Measurements from ENCODE around the gene LMAN2.

LMAN2 gene

GRCh38 chr5:177334781-177335700 is 16.4 kb downstream of the LMAN2 start:
- no peak overlapping the region for H3K4me3 ChIP-seq (ENCODE audit: low read depth, low read length)
- TF ChIP-seq CTCF (IDR thresholded peaks at IDR 0.05; ENCODE audit: borderline replicate concordance, insufficient read depth, low read depth, low read length), result no peak

GRCh38 chr5:177334155-177334551 is 17.3 kb downstream of the LMAN2 start:
- no peak for TF ChIP-seq CTCF (IDR thresholded peaks at IDR 0.05; ENCODE audit: borderline replicate concordance, insufficient read depth, low read depth, low read length)
- no peak overlapping the region for H3K4me3 ChIP-seq (ENCODE audit: low read depth, low read length)

GRCh38 chr5:177333420-177334154 is 17.9 kb downstream of the LMAN2 start:
- no peak for TF ChIP-seq CTCF (IDR thresholded peaks at IDR 0.05; ENCODE audit: borderline replicate concordance, insufficient read depth, low read depth, low read length)
- H3K4me3 ChIP-seq (ENCODE audit: low read depth, low read length), result no peak overlapping the region

GRCh38 chr5:177332896-177333260 is 18.6 kb downstream of the LMAN2 start:
- TF ChIP-seq CTCF (IDR thresholded peaks at IDR 0.05; ENCODE audit: borderline replicate concordance, insufficient read depth, low read depth, low read length), result no peak
- no peak overlapping the region for H3K4me3 ChIP-seq (ENCODE audit: low read depth, low read length)

- no peak overlapping the region for H3K4me3 ChIP-seq (ENCODE audit: low read depth, low read length)
- TF ChIP-seq CTCF (IDR thresholded peaks at IDR 0.05; ENCODE audit: borderline replicate concordance, insufficient read depth, low read depth, low read length), result no peak
These were observed 19.2 kb downstream of the LMAN2 start for GRCh38 chr5:177332031-177332895.

GRCh38 chr5:177330991-177331842 is 20.3 kb downstream of the LMAN2 start:
- no peak for TF ChIP-seq CTCF (IDR thresholded peaks at IDR 0.05; ENCODE audit: borderline replicate concordance, insufficient read depth, low read depth, low read length)
- H3K4me3 ChIP-seq (ENCODE audit: low read depth, low read length), result no peak overlapping the region

Measured in GM12875 (cell line).